Stimulated activated naive CD8-positive, alpha-beta T cell treated with anti-CD3 and anti-CD28 coated beads, Interleukin-15, Interleukin-2, amounts not matched to agents 100 U/mL and 50 U/mL, for 24 hours (primary cell): ENCODE results near the gene TSKU.
A peak's percentile ranks its signal among the peaks of the same experiment; 100 is the strongest.

Experiments
- ATAC-seq: fragments of 150-1000 bp; cut with Tn5 transposase; one replicate; pipeline ENCODE4 v1.10.0; 2021
- DNase-seq: peaks from one replicate; pipeline ENCODE4 v3.0.0; 2021

Gene TSKU

GRCh38 chr11:76752321-76753143, 30.6 kb upstream of the TSKU start:
- ATAC-seq (no peak), DNase-seq (no peak)

GRCh38 chr11:76753449-76753848, 29.7 kb upstream of the TSKU start:
- DNase-seq (no peak), ATAC-seq (no peak)

- ATAC-seq (no peak), DNase-seq (no peak)
Measured at GRCh38 chr11:76753950-76754349, 29.2 kb upstream of the TSKU start.

GRCh38 chr11:76756341-76756741, 26.8 kb upstream of the TSKU start:
- DNase-seq (no peak), ATAC-seq (no peak)

- no peak for DNase-seq
- no peak for ATAC-seq
Measured at GRCh38 chr11:76758311-76758710, 24.8 kb upstream of the TSKU start.

- DNase-seq = no peak
- no peak for ATAC-seq
Measured at GRCh38 chr11:76759092-76759491, 24.1 kb upstream of the TSKU start.

GRCh38 chr11:76759517-76759916, 23.6 kb upstream of the TSKU start:
- no peak for DNase-seq
- ATAC-seq = no peak

GRCh38 chr11:76760236-76760635, 22.9 kb upstream of the TSKU start:
- ATAC-seq = no peak
- no peak for DNase-seq

- ATAC-seq (no peak), DNase-seq (no peak)
Measured at GRCh38 chr11:76761718-76762355, 21.3 kb upstream of the TSKU start.

- ATAC-seq = no peak
- no peak for DNase-seq
Measured at GRCh38 chr11:76762356-76762752, 20.8 kb upstream of the TSKU start.

GRCh38 chr11:76762867-76763572, 20.1 kb upstream of the TSKU start:
- DNase-seq = no peak
- no peak for ATAC-seq

- no peak for DNase-seq
- no peak for ATAC-seq
Measured at GRCh38 chr11:76763573-76764346, 19.4 kb upstream of the TSKU start.

GRCh38 chr11:76764941-76765665, 18.1 kb upstream of the TSKU start:
- no peak for DNase-seq
- ATAC-seq = no peak

GRCh38 chr11:76765863-76766350, 17.2 kb upstream of the TSKU start:
- DNase-seq (no peak), ATAC-seq (no peak)

- DNase-seq = no peak
- no peak for ATAC-seq
Measured at GRCh38 chr11:76766521-76766920, 16.6 kb upstream of the TSKU start.

- ATAC-seq = no peak
- no peak for DNase-seq
Measured at GRCh38 chr11:76767659-76768058, 15.5 kb upstream of the TSKU start.

- DNase-seq = peak; percentile 22
- ATAC-seq = peak; percentile 59
Measured at GRCh38 chr11:76768088-76768908, 14.9 kb upstream of the TSKU start.

GRCh38 chr11:76768909-76769560, 14.1 kb upstream of the TSKU start:
- DNase-seq = no peak
- ATAC-seq = peak; percentile 14

GRCh38 chr11:76769645-76770586, 13.2 kb upstream of the TSKU start:
- no peak for ATAC-seq
- DNase-seq = no peak
